A673 (cell line): Measurements from ENCODE around the gene RAD21L1. TPM values are rescaled to one million over a fixed set of nuclear protein-coding genes. Genes with fewer than 3 reads are reported as not detected.
"Not testable (repeated sequence)": the region's sequence is repeated elsewhere in the genome, so short reads cannot be mapped to it uniquely, and the experiment has no call there.

ENCODE experiments used
- BruUV-seq: library from RNA; stranded (reverse); fragments of 400-500 nt; replicated peaks from 2 replicates; lab custom pipeline; 2021; lab: Mats Ljungman, UMichigan
- CTCF ChIA-PET: fragments of 300-600 bp; sonication (Branson Sonifier 250); formaldehyde crosslinking; loops from one replicate; lab custom pipeline; 2022; ENCODE audit warnings: antibody characterized with exemption; lab: Charles Lee
- POLR2A ChIA-PET: fragments of 300-600 bp; sonication (Branson Sonifier 250); formaldehyde crosslinking; loops from one replicate; lab custom pipeline; 2022; ENCODE audit warnings: antibody characterized with exemption; ENCODE audit not compliant: low non-redundant PET; lab: Charles Lee
- DNase-seq: peaks from one replicate; pipeline ENCODE4 v3.0.0-alpha.2; 2015; ENCODE audit warnings: low spot score
- H3K27ac ChIP-seq: fragments of 200-600 bp; sonication (generic); 2 replicates; pipeline ENCODE4 v1.5.1; 2016; ENCODE audit warnings: mixed run types, low read depth, mild to moderate bottlenecking, mixed read lengths, antibody characterized with exemption, low read length; ENCODE audit not compliant: poor library complexity, severe bottlenecking
- H3K27me3 ChIP-seq: fragments of 200-600 bp; sonication (generic); replicated peaks from 2 replicates; pipeline ENCODE4 v1.6.1; 2017; ENCODE audit warnings: mixed run types, low read depth, mild to moderate bottlenecking, mixed read lengths, antibody characterized with exemption, low read length; ENCODE audit not compliant: insufficient read depth, poor library complexity
- H3K36me3 ChIP-seq: fragments of 200-600 bp; sonication (generic); 2 replicates; pipeline ENCODE4 v1.6.1; 2016; ENCODE audit warnings: mixed run types, mild to moderate bottlenecking, mixed read lengths, antibody characterized with exemption, low read length; ENCODE audit not compliant: insufficient read depth, poor library complexity, severe bottlenecking
- H3K4me1 ChIP-seq: fragments of 200-600 bp; sonication (generic); 2 replicates; pipeline ENCODE4 v1.6.1; 2017; ENCODE audit warnings: mixed run types, mild to moderate bottlenecking, mixed read lengths, antibody characterized with exemption, low read length; ENCODE audit not compliant: insufficient read depth, poor library complexity, severe bottlenecking
- H3K4me3 ChIP-seq: fragments of 200-600 bp; sonication (generic); 2 replicates; pipeline ENCODE4 v1.5.1; 2016; ENCODE audit warnings: low read depth, mixed run types, mild to moderate bottlenecking, mixed read lengths, low read length; ENCODE audit not compliant: poor library complexity, severe bottlenecking
- H3K9me3 ChIP-seq: fragments of 200-600 bp; sonication (generic); 2 replicates; pipeline ENCODE4 v1.6.1; 2016; ENCODE audit warnings: mixed run types, low read depth, mild to moderate bottlenecking, mixed read lengths, antibody characterized with exemption, low read length; ENCODE audit not compliant: poor library complexity, severe bottlenecking
- CTCF ChIP-seq: fragments of 300-800, 200-600 bp; sonication (generic); conservative IDR thresholded peaks from 2 replicates; pipeline ENCODE4 v1.5.1; 2017; ENCODE audit warnings: low read depth, mild to moderate bottlenecking, antibody characterized with exemption, low read length, moderate library complexity, mixed read lengths
- EZH2 ChIP-seq: fragments of 200-600 bp; sonication (generic); IDR thresholded peaks from 2 replicates; pipeline ENCODE4 v1.6.1; 2017; ENCODE audit warnings: borderline replicate concordance, low read depth, mild to moderate bottlenecking, mixed read lengths, antibody characterized with exemption, low read length; ENCODE audit not compliant: poor library complexity, severe bottlenecking
- intact Hi-C: fragments of 100-400 bp; cut with micrococcal nuclease; formaldehyde crosslinking; loops from one replicate; pipeline ENCODE4 v1.10.0; 2022; ENCODE audit not compliant: unreplicated experiment
- total RNA-seq: library from RNA; stranded (reverse); gene quantifications from 2 replicates; pipeline ENCODE4 v1.2.3, GENCODE V29; 2021

Gene RAD21L1
- total RNA-seq, 1 experiment from 2014 or later = not detected

DNA sequence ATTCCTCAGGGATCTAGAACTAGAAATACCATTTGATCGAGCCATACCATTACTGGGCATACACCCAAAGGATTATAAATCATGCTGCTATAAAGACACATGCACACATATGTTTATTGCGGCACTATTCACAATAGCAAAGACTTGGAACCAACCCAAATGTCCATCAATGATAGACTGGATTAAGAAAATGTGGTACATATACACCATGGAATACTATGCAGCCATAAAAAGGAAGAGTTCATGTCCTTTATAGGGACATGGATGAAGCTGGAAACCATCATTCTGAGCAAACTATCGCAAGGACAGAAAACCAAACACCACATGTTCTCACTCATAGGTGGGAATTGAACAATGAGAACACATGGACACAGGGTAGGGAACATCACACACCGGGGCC is 3.1 kb upstream of the RAD21L1 start:
- POLR2A ChIA-PET, H3K9me3 ChIP-seq, H3K27ac ChIP-seq, H3K4me3 ChIP-seq, H3K36me3 ChIP-seq, CTCF ChIA-PET, H3K27me3 ChIP-seq, H3K4me1 ChIP-seq, BruUV-seq, DNase-seq: not testable (repeated sequence)
- intact Hi-C loops = loop anchor here (10.0 kb wide), 1 partner anchor 172 kb away; the partner anchor contains the start of gene FKBP1A

DNA sequence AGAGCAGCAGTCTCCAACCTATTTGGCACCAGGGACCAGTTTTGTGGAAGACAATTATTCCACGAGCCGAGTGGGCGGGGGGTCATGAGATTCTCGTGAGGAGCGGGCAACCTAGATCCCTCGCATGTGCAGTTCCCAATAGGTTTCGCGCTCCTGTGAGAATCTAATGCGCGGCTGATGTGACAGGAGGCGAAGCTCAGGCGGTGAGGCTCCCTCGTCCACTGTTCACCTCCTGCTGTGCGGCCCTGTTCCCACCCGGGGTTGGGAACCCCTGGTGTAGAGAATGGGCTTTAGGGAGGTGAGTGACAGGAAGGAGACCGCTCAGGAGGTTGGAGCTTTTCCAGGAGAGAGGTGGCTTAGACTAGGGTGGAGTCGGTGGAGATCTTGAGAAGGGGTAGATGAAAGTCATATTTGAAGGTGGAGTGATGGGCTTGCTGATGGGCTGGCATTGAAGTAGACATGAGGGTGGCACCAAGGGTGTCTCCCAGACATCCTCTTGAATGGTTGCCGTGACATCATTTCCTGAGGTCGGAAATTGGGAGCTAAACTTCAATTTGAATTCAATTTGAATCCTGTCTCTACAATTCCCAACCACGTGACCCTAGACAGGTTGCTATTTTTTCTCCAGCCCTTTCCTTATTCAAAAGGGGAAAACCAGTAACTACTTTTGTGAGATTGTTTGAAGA is 1.5 kb upstream of the RAD21L1 start:
- no peak overlapping the region for H3K4me3 ChIP-seq
- BruUV-seq = no TSS peak
- POLR2A ChIA-PET = no interaction called here
- no peaks in the 10 kb centered on the region for H3K36me3 ChIP-seq
- CTCF ChIA-PET = no interaction called here
- H3K27me3 ChIP-seq = peaks cover 24% of the 10 kb centered on the region
- H3K9me3 ChIP-seq = no peaks in the 10 kb centered on the region
- DNase-seq = peak; percentile 52
- intact Hi-C loops = loop anchor here (10.0 kb wide), 1 partner anchor 170 kb away; the partner anchor contains the start of gene FKBP1A
- no peak overlapping the region for H3K27ac ChIP-seq
- TF ChIP-seq CTCF (no peak), EZH2 (no peak)
- H3K4me1 ChIP-seq = peaks cover 5% of the 10 kb centered on the region

GRCh38 chr20:1225263-1225782 is 521 bp upstream of the RAD21L1 start:
- no peak for DNase-seq
- intact Hi-C loops = loop anchor here (10.0 kb wide), 1 partner anchor 169 kb away; the partner anchor contains the start of gene FKBP1A
- H3K36me3 ChIP-seq = no peaks in the 10 kb centered on the region
- H3K27me3 ChIP-seq = peaks cover 33% of the 10 kb centered on the region
- ChIA-PET CTCF (no interaction called here), POLR2A (no interaction called here)
- no TSS peak for BruUV-seq
- TF ChIP-seq CTCF (no peak), EZH2 (no peak)
- no peak overlapping the region for H3K4me3 ChIP-seq
- H3K27ac ChIP-seq = no peak overlapping the region
- H3K9me3 ChIP-seq = no peaks in the 10 kb centered on the region
- peaks cover 5% of the 10 kb centered on the region for H3K4me1 ChIP-seq
